Parathyroid adenoma (tissue), 2 donors: ENCODE data around the gene WFDC8.

Source experiments
- H2AFZ ChIP-seq: fragments of 300-600 bp; sonication (generic); one replicate; pipeline ENCODE4 v1.7.0; 2017; ENCODE audit warnings: antibody characterized with exemption, mild to moderate bottlenecking
- H3K27ac ChIP-seq: fragments of 300-600 bp; sonication (generic); one replicate; pipeline ENCODE4 v1.7.0; 2017
- H3K27me3 ChIP-seq: fragments of 300-600 bp; sonication (generic); one replicate; pipeline ENCODE4 v1.7.0; 2017; ENCODE audit warnings: low read length; ENCODE audit not compliant: control insufficient read depth, insufficient read depth
- H3K36me3 ChIP-seq: fragments of 300-600 bp; sonication (generic); one replicate; pipeline ENCODE4 v1.7.0; 2017; ENCODE audit warnings: low read length; ENCODE audit not compliant: control insufficient read depth, insufficient read depth
- H3K4me1 ChIP-seq: fragments of 300-600 bp; sonication (generic); one replicate; pipeline ENCODE4 v1.7.0; 2017; ENCODE audit warnings: control low read depth
- H3K4me2 ChIP-seq: fragments of 300-600 bp; sonication (generic); one replicate; pipeline ENCODE4 v1.7.0; 2017; ENCODE audit warnings: low read length
- H3K4me3 ChIP-seq: fragments of 300-600 bp; sonication (generic); one replicate; pipeline ENCODE4 v1.7.0; 2017; ENCODE audit warnings: low read depth, low read length
- H3K79me2 ChIP-seq: fragments of 300-600 bp; sonication (generic); one replicate; pipeline ENCODE4 v1.7.0; 2017; ENCODE audit warnings: control low read depth
- H3K9ac ChIP-seq: fragments of 300-600 bp; sonication (generic); one replicate; pipeline ENCODE4 v1.7.0; 2017; ENCODE audit warnings: mild to moderate bottlenecking
- H3K9me3 ChIP-seq: fragments of 300-600 bp; sonication (generic); one replicate; pipeline ENCODE4 v1.7.0; 2017; ENCODE audit warnings: low read length; ENCODE audit not compliant: control insufficient read depth
- TF ChIP-seq, protein P1 (sequence below): fragments of 300-600 bp; sonication (generic); IDR thresholded peaks from one replicate; pipeline ENCODE4 v1.7.0; 2017; ENCODE audit warnings: antibody characterized with exemption, mild to moderate bottlenecking
- donor health status: primary hyperparathyroidism.

Gene WFDC8

DNA sequence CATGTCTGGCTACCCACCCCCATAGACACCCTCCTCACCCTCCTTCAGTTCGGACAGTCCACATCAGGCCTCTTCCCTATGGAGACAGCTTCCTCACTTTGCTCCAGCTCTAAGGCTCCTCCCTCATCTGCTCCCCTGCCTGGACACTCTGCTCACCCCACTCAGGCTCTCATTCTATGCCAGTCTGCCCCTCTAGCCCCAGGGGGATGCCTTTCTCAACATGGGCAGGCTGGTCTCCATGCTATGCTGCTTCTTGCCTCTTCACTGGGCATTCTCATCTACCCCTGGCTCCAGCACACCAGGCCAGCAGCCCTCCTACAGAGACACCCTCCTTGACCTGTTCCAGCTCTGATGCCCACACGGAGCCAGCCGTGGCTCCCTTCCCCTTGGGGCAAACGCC lies at the start of gene WFDC8:
WFDC8 (minus strand) TSS at position 101 of the 400 bp plus-strand sequence; CDS start at position 64, 37 bp downstream.
- H2AFZ ChIP-seq = no peak within 1 kb of the TSS
- no peaks in the 10 kb centered on the region for H3K4me1 ChIP-seq
- no peak within 1 kb of the TSS for H3K4me3 ChIP-seq
- H3K27ac ChIP-seq = no peak within 1 kb of the TSS
- H3K4me2 ChIP-seq = no peak within 1 kb of the TSS
- no peak within 1 kb of the TSS for H3K9ac ChIP-seq
- no peaks in the 10 kb centered on the region for H3K79me2 ChIP-seq
- H3K27me3 ChIP-seq = no peaks in the 10 kb centered on the region
- no peaks in the 10 kb centered on the region for H3K36me3 ChIP-seq
- H3K9me3 ChIP-seq = no peaks in the 10 kb centered on the region
- TF ChIP-seq, protein P1, sequence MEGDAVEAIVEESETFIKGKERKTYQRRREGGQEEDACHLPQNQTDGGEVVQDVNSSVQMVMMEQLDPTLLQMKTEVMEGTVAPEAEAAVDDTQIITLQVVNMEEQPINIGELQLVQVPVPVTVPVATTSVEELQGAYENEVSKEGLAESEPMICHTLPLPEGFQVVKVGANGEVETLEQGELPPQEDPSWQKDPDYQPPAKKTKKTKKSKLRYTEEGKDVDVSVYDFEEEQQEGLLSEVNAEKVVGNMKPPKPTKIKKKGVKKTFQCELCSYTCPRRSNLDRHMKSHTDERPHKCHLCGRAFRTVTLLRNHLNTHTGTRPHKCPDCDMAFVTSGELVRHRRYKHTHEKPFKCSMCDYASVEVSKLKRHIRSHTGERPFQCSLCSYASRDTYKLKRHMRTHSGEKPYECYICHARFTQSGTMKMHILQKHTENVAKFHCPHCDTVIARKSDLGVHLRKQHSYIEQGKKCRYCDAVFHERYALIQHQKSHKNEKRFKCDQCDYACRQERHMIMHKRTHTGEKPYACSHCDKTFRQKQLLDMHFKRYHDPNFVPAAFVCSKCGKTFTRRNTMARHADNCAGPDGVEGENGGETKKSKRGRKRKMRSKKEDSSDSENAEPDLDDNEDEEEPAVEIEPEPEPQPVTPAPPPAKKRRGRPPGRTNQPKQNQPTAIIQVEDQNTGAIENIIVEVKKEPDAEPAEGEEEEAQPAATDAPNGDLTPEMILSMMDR = no peak

DNA sequence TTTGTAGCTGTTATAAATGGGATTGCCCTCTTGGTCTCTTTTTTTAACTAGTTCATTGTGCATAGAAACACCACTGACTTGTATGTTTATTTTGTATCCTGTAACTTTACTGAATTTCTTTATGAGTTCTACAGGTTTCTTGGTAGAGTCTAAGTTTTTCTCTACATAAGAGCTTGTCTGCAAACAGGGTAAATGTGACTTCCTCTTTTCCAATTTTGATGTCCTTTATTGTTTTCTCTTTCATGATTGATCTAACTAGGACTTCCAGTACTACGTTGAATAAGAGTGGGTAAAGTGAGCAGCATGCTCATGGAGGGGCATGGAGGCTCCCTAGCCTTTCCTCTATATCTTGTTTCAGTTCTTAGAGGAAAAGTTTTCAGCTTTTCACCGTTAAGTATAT lies 47.5 kb upstream of the WFDC8 start:
- no peak overlapping the region for H3K27ac ChIP-seq
- no peaks in the 10 kb centered on the region for H3K9me3 ChIP-seq
- no peaks in the 10 kb centered on the region for H3K27me3 ChIP-seq
- H3K9ac ChIP-seq = no peak overlapping the region
- H2AFZ ChIP-seq = no peak overlapping the region
- no peaks in the 10 kb centered on the region for H3K4me1 ChIP-seq
- no peak overlapping the region for H3K4me2 ChIP-seq
- TF ChIP-seq, protein P1 = no peak
- no peak overlapping the region for H3K4me3 ChIP-seq
- no peaks in the 10 kb centered on the region for H3K79me2 ChIP-seq
- no peaks in the 10 kb centered on the region for H3K36me3 ChIP-seq

DNA sequence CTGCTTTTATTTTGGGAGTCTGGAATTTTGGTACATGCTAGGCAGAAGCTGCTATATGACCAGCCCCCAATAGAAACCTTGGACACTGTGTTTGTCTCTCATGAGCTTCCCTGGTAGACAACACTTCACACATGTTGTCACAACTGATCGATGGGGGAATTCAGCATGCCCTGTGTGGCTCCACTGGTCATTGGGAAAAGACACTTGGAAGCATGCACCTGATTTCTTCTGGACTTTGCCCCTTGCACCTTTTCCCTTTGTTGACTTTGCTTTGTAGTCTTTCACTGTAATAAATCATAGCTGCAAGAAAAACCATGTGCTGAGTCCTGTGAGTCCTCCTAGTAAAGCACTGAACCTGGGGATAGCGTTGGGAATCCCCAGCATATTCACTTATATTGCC lies 42.5 kb upstream of the WFDC8 start:
- Histone ChIP-seq H3K4me1 (no peaks in the 10 kb centered on the region), H3K4me3 (no peak overlapping the region), H3K36me3 (no peaks in the 10 kb centered on the region), H3K9me3 (no peaks in the 10 kb centered on the region), H3K4me2 (no peak overlapping the region), H3K9ac (no peak overlapping the region), H3K79me2 (no peaks in the 10 kb centered on the region), H2AFZ (no peak overlapping the region), H3K27me3 (no peaks in the 10 kb centered on the region), H3K27ac (no peak overlapping the region)
- TF ChIP-seq, protein P1 = no peak

DNA sequence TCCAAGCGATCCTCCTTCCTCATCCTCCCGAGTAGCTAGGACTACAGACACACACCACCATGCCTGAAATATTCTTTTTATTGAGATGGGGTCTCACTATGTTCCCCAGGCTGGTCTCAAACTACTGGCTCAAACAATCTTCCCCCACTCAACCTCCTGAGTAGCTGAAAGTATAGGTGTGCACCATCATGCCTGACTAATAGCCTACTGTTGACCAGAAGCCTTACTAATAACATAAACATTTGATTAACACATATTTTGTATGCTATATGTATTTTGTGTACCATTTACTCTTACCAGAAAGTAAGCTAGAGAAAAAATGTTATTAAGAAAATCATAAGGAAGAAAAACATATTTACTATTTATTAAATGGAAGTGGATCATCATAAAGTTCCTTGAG lies 38.5 kb upstream of the WFDC8 start:
- TF ChIP-seq, protein P1 = no peak
- H2AFZ ChIP-seq = no peak overlapping the region
- H3K4me3 ChIP-seq = no peak overlapping the region

DNA sequence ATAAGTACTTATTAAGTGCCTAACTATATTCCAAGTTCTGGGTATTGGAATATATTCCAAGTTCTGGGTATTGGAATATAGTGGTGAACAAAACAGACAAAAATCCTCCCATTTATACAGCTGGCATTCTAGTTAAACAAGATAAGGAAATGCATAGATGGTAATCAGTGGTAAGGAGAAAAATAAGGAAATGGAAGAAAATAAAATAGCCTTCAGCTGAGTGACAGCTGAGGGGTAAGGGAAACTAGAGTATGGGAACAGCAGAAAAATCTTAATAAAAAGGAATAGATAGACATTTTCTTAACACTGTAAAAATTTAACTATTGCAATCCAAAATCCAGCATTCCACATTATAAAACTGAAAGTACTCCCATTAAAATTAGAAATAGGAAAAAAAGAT lies 33.2 kb upstream of the WFDC8 start:
- H3K36me3 ChIP-seq = no peaks in the 10 kb centered on the region
- H3K4me3 ChIP-seq = no peak overlapping the region
- no peaks in the 10 kb centered on the region for H3K9me3 ChIP-seq
- TF ChIP-seq, protein P1 = no peak
- H3K27ac ChIP-seq = no peak overlapping the region
- no peak overlapping the region for H3K9ac ChIP-seq
- H3K4me1 ChIP-seq = peaks cover 6% of the 10 kb centered on the region
- H3K4me2 ChIP-seq = no peak overlapping the region
- H3K27me3 ChIP-seq = no peaks in the 10 kb centered on the region
- no peaks in the 10 kb centered on the region for H3K79me2 ChIP-seq
- no peak overlapping the region for H2AFZ ChIP-seq

More for the DNA sequence above, 38.5 kb upstream of the WFDC8 start:
- H3K79me2 ChIP-seq = no peaks in the 10 kb centered on the region
- H3K9me3 ChIP-seq = no peaks in the 10 kb centered on the region
- H3K27ac ChIP-seq = no peak overlapping the region
- no peaks in the 10 kb centered on the region for H3K27me3 ChIP-seq
- peaks cover 3% of the 10 kb centered on the region for H3K4me1 ChIP-seq
- H3K9ac ChIP-seq = no peak overlapping the region
- H3K4me2 ChIP-seq = no peak overlapping the region
- H3K36me3 ChIP-seq = no peaks in the 10 kb centered on the region
